GM19468 (cell line): Measurements from ENCODE around the gene ZBTB7C.

Experiments
- ATAC-seq: cut with Tn5 transposase; IDR thresholded peaks from one replicate; pipeline ENCODE4 v1.9.1; 2021; ENCODE audit warnings: mild to moderate bottlenecking, moderate library complexity, moderate number of reproducible peaks; ENCODE audit not compliant: unreplicated experiment; ENCODE audit errors: extremely low read depth

The ZBTB7C gene

DNA sequence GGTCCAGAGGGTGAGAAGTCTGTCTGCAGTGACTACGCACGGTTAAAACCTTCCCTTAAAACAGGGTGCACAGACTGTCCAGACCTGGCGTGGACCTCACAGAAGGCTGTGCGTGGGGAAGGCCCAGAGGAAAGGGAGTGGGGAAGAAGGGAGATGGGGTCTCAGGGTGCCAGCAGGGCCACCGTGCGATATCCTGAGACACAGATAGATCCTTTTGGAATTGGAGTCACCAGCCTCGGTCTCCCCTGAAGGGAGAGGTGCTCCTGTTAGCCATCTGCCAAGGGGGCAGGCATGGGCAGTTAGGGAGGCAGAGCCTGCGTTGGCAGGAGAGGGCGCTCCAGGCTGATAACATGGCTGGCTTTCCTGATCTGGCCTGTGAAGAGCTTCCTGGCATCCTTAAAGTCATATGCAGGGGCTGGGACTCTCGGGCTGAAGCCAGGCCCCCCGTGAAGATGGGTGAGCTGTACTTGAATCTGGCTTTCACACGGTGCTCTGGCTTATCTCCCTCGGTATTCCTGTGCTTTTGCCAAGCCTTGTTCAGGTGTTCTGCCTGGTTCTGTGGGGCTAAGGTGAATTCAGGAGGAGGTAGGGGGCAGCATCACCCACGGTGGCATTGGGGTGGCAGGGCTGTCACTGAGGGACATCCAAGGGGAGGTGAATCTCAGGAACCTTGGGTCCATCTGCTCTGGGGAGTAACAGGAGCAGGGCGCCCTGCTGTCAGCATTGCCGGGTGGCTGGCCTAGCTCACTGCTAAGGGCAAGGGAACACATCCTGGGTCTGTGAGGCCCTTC, 371.5 kb downstream of the ZBTB7C start:
- ATAC-seq, result no peak

DNA sequence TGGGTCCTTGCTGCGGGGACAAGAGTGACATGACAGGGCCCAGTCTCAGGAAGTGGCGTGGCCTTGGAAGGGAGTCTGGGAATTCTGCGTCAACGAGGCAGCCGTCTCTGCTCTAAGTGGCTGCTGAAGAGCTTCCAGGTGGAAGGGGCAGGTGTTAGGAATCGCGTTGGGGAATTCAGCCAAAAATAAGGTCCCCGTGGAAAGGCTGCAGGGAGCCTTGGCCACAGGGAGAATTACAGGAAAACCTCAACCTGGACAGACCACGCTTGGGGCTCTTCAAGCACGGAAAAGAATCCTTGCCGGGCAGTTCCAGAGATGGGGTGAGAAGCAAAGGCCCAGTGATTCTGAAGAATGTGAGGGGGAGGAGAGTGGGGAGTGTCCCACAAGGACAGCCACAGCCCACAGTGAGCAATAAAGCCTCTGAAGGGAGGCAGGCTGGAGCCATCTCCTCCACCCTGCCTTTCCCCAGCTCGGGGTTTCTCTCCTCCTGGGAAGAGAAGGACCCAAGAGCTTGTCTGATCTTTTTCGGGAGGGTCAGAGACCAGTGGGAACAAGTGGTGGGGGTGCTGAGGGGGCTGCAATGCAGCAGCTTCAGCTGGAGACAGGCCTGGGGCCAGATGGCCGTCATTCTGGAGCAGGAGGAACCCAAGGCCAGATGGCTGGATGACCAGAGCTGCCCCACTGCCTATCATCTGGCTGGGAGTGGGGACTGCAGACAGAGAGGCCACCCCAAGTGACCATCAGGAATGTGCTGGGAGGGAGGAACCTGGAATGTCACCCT, 372.4 kb downstream of the ZBTB7C start:
- no peak for ATAC-seq

DNA sequence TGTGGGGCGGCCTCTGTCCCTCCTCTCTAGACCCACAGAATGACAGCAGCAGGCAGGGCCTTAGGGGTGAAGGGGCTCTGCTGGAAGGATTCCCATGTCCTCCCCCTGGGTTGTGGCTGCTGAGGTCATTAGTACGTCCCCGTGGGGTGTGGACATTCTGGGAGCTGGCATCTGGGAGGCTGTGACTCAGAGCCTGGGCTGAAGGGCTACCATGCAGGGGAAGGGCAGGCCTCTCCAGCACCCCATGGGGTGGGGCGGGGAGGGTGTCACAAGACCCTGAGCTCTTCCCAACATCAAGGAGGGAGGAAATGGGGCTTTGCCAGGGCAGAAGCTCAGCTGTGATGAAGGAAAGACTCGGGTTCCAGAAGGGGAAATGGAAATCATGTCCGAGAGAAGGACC, 373.0 kb downstream of the ZBTB7C start:
- no peak for ATAC-seq

DNA sequence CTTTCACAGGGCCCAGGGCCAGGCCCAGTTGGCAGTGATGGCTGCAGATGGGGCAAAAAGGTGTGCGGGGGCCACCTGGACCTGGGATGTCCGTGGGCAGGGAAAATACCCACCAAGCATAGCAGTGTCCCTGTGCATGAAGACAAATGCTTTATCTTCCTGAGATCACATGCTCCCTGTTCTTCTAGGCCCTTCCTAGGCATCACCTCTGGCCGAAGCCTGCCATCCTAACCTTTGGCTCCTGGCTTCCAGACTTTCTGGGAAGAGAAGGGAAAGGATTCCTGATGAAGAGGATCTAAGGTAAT, 373.7 kb downstream of the ZBTB7C start:
- ATAC-seq, result no peak

DNA sequence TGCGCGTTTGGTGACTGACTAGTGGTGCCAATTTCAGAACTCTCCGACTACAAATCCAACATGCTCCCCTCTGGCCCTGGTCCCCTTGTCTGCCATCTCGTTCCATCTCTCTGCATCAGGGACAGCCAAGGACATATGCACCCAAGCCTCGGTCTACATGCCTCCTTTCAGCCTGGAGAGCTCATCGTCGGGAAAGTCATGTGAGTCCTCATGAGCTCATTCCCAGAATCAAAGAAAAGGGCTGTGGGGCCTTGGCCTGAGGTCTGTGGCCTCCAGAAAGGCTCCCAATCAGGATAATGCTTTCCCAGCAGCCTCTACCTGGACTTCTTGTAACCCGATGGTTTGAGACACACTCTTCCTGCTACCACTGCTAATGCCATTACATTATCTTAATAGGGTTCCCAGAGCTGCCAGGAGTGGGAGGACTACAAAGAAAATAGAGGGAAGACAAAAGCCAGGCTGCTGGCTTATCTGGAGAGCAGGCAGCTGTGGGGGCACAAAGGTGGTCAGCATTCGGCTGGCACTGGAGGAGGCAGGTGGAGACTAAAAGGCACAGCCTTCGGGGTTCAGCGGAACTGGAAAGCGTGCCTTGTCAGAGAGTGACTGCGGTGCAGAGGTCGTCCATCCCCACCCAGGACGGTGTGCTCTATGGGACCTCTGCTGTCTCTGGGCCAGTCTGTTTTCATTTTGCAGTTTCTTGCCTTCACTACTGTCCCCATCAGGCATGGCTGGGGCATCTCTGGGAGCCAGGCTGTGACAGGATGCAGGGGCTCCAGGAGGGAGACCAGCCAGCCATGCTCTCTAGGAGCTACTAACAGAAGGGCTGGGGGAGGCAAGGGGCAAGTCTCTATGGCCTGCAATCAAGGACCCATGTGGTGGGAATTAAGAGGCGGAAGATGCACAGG, 374.3 kb downstream of the ZBTB7C start:
- ATAC-seq, result no peak

DNA sequence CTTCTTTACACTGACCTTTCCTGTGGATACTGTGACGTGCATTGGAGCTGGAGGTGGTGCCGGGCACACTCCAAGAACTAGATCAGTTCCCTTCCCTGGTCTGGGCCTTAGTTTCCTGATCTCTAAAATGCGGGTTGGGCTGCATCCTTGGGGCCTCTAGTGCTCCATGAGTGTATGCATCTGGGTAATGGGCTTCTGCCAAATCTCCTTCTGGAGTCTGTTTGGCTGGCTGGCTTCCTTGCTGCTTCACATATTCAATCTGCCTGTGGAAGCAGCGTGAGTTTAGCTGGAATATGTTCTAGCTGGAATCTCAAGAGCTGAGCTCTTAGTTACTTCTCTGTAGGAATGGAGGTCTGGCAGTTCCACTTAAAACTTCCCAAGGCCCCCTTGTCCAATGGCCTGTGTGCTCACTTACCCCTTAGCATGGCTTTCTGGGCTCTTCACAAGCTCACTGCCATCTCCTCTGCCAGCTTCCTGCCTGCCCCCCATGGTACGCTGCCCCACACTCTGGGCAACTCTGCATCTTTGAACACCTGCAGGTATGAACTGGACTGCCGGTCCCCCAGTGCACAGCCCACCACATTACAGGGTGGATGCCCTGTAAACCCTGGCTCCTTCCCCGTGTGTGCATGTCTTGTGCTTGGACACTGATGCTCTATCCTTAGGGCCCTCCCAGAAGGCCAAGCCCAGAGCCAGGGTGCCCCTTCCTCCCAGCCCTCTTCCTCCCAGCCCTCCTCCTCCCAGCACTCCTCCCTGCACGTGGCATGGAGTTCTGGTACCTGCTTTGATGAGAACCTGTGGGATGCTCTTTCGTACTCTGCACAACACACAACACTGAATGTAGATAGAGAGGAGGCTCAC, 375.2 kb downstream of the ZBTB7C start:
- no peak for ATAC-seq

DNA sequence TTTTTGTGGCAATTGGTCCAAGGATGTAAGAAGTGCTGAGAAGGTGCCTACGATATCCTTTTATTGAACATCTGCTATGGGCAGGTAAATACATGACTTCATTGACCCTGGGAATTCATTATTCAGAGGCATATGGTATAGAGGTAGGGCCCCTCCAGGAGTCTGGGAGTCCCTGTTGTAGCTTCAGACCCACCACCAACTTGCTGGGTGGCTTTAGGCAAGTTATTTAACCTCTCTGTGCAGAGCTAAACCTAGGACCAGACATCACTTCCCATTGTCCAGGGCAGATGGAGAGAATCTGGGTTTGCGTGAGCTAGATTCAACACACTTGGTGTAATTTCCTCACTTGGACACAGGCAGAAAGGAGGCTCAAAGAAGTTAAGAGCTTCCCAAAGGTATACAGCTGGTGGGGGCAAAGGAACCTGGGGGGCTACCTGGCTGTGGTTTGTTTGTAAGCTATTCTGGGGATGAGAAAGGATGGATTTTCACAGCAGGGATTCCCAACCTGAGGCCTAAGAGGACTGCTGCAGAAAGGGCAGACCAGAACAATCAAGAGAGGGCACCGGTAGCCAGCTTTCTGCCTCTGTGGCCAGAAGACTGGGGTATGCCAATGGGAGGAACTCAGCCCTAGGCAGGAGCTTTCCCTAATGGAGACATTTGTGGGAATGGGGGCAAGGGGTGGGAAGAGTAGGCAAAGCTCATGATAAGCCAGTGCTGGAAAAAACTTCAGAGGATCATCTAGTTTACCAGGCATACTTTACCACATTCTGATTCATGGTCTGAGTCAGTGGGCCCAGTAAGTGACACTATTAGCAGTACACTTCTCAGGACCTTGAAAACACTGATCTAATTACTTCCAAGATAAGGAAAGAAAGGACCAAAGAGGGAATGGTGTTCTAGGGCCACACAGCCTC, 376.1 kb downstream of the ZBTB7C start:
- ATAC-seq, result no peak

DNA sequence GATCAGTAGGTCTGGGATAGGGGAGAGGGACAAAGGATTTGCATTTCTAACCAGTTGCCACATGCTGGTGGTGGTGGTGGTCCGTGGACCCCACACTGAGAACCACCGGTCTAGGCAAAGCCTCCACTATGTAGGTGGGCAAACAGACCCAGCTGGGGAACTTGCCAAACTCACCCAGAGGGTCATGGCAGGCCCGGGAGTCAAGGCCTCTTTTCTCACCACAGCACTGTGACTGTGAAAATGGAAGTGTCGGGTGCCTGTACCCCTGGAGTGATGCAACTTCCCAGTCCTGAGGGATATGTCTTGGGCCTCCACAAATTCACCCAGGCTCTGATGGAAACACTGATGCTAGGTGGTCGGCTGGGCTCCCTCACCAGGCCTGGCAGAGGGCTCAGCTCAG, 377.5 kb downstream of the ZBTB7C start:
- no peak for ATAC-seq

DNA sequence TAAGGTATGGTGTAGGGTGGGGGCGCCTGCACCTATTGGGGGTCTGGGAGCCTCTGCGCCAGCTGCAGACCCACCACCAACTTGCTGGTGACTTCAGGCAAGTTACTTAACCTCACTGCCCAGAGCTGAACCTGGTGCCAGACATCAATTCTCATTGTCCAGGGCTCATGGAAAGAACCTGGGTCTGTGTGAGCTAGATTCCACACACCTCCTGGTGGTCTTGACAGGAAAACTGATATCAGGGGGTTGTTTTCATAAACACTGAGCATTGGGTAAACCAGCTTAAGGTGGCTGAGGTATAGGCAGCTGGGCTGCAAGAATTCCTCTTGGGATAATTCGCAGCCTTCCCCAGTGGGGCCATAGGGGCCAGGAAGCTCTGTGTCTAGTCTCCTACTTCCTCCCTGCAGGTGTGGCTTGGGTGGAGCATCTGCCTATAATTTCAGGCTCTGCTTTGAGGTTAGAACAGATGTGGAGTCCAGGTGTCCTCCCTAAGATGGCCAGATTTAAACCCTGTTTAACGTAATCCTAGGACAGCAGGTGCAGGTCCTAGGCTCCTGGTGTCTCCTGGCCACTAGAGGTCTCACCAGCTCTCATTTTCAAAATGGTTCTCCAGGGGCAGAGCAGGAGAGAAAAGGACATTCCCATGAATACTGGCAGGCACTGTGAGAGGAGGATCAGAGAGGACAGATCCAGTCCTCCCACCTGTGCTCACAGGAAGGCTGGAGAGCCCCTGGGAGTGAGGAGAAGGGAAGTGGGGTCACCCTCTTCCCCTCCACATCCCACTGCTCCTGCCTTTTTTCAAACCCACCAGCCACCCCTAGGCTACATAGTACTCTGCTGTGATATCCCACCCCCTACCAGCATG, 378.3 kb downstream of the ZBTB7C start:
- ATAC-seq, result no peak

DNA sequence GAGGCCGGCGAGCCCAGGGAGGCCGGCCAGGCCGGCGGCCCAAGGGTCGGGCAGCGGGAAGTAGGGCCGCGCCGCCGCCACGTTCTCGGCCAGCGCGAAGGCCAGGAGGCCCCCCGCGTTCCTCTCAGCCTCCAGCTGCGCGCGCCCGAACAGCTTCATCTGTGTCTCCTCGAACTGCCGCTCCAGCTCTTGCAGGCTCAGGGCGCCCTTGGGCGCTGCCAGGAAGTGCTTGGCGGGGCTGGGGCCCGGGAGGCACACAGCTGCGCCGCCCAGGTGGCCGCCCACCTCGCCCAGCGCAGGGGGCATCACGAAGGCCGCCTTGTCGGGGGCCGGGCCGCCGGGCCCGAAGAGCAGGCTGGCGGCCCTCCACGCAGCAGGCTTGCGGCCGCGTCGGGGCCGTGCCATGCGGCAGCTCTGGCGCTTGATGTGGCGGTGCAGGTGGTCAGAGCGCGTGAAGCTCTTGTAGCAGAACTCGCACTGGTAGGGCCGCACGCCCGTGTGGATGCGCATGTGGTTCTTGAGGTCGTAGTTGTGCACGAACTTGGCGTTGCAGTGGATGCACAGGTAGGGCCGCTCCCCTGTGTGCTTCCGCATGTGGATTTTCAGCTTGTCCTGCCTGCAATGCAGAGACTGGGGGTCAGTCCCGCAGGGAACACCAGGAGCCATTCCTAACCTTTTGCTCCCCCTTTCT, 379.7 kb downstream of the ZBTB7C start:
- ATAC-seq, result no peak

DNA sequence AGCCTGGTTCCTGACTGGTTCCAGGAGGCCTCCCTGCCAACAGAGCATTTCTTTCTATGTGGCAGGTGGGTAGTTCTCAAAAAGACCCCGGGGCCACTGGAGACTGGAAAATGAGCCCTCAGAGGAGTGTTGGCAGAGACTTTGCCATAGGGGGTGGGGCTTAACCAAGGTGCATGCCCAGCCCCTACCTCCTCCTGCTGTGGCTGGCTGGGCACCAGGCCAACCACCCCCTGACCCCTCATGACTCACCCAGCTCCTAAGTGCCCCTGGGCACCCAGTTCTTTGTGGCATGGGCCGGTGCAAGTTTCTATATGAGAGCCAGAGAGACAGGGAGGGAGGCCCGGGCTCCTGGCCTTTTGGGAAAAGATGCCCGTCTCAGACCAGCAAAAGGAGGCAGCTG, 380.5 kb downstream of the ZBTB7C start:
- ATAC-seq, result no peak

DNA sequence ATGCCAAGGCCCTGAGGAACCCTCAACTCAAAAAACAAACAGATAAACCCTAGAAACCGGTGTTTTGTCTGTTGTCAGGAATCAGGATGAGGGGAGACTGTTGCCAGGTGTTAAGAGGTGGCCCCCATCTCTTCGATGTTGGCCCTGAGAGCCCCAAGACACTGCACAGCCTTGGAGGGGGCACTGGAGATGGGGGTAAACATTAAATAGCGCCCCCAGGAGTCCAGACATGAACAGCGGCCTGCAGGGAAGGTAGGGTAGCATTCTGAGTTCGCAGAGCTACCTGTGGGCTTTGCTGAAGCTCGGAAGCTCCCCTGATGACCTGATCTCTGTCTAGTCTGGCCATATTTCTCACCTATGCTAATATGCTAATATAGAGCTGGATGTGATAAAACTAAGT, 381.1 kb downstream of the ZBTB7C start:
- no peak for ATAC-seq

DNA sequence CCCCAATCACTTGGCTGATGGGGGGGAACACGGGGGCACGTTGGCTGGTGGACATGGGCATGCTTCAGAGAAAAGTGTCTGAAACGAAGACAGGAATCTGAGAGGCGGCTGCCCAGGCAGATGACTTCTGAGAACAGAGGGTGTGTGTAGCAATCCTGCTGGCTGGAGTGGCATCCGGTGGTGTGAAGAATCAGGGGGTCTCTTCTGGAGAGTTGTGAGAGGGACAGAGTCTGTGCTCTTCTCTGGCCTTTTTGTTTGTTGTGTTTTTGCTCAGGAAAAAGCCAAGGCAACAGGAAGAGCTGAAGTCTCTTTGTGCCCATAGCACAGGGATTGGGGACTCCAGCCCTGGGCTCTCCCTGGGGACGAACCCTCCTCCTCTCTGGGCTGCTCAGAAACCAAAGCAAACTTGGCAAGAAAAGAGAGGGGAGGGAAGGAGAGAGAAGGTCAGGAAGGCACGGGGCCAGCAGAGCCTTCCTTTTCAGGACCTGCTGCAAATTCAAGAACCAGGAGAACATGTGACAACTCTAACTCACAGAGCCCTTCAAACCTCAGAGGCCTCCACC, 381.7 kb downstream of the ZBTB7C start:
- ATAC-seq, result no peak

DNA sequence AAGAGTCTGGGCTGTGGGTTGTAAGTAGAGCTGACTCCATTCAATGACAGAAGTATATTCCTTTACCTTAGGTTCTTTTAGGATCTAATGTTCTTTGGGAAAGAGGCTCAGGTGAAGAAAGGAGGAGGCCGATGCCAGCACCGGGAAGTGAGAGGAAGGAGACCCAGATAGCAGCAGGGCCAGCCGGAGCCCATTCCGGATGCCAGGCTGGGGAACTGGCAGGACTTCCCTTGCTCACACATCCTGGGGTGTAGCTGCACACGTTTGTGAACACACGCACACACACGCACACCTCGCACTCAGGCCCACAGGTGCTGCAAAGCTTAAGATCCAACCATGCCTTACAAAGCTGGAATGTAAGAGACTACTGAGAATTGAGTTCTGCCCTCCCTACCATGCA, 383.0 kb downstream of the ZBTB7C start:
- ATAC-seq, result no peak

DNA sequence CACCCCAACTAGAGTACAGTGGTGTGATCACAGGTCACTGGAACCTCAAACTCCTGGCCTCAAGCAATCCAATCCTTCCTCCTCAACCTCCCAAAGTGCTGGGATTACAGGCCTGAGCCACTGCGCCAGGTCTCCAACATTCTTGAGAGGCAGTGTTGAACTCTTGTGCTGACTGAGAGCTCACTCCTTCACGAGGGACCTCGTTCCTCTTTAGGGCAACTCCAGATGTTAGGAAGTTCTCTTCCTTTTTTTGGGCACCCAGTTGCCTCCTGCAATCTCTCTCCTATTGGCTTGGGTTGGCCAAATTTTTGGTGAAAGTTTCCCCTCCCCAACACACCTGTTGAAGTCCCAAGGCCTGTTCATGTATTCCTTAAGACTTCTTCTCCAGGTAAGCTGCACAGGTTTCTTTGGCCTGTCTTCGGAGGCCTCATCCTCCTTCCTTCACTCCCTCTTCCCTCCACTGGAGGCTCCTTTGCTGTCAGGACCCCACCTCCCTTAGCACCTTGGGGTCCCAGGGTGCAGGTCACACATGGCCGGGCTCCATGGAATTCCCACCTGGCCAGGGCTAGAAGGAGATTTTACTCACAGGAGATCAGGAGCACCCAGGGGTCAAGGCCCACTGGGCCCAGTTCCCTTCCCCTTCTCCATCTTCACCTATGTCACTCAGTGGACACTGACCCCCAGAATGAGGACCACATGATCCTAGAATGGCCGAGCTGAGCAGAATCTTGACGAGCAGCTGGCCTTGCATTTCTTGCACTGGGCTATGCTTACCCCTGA, 384.1 kb downstream of the ZBTB7C start:
- no peak for ATAC-seq

DNA sequence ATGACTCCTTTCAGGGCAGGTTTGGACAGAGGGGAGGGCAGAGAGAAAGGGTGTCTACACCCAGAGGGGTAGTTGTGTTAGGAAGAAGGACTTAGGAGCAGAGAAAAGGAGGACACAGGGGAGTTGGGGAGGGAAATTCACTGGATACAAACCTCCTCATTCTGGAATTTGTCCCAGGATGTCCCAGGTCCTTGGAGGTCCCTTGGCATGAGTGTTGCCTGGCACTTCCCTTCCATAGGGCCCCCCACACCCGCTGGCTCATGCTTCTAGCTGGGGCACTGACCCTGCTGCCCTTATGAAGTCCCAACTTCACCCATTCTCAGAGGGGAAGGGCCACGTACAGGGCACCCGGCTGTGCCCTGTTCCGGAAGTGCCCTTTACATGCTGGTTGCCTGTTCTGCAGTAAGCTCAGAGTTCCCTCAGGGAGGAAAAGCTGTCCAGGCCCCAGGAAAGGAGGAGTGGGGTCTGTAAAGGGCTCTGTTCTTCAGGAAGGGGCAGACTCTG, 385.1 kb downstream of the ZBTB7C start:
- ATAC-seq, result no peak
